HG03066 (cell line): ENCODE results near the gene GAL.

ENCODE experiments used
- ATAC-seq: cut with Tn5 transposase; IDR thresholded peaks from one replicate; pipeline ENCODE4 v1.9.1; 2021; ENCODE audit warnings: low read depth; ENCODE audit not compliant: unreplicated experiment

The GAL gene

DNA sequence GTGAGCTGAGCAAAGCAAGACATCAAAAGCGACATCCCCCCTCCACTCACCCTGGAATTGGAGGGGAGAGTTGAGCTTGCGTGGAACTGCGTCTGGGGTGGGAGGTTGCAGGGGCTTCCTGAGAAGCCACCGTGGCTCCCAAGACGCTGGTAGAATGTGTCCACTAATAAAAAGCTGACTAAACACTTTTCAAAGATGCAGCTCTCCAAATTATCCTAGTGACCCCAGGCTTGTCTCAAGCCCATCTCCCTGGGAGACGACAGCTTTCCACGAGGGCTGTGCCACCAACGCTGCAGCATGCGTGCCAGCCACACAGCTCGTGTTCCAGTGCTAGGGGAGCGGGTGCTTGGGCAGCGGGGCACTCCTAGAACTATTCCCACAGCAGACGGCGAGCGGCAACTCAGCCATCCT lies 6.3 kb upstream of the GAL start:
- ATAC-seq: no peak

DNA sequence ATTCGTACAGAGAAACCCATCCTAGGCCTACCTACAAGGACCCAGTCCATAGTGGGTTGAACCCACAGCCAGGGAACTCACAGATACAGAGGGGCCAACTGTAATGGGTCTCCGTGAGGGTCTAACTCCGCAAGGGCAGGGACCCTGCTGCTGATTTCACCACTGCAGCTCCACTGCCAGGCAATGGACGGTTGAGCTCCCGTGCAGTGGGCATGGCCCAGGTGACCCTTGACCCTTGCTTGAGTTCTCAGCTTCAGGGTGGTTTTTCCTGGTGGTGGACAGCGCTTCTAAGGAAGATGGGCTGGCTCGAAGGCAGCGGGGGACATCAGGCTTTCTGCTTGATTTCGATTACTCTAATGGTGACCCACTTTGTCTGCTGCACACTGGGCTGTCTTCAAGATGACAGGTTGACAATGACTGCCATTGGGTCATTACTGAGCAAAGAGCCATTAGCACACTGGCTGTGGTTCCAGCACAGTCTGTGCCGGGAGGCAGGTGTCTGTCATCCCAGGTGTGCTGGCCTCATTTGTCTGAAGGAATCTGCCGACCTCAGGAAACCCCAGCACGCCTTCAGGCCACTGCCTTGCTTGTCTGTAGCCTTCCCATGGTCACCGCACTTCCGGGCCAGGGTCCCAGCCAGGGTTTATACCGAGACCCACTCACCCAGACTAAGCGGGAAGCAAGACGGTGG lies 3.7 kb upstream of the GAL start:
- ATAC-seq: no peak

GRCh38 chr11:68682531-68682961 lies 1.8 kb upstream of the GAL start:
- ATAC-seq: no peak

- no peak for ATAC-seq
These were observed 1.2 kb upstream of the GAL start for GRCh38 chr11:68683121-68683520.

GRCh38 chr11:68683536-68684384 lies 584 bp upstream of the GAL start:
- ATAC-seq: no peak

GRCh38 chr11:68685656-68686380 lies 1.5 kb downstream of the GAL start:
- no peak for ATAC-seq

GRCh38 chr11:68686486-68686885 lies 2.1 kb downstream of the GAL start:
- no peak for ATAC-seq

GRCh38 chr11:68687311-68687710 lies 3.0 kb downstream of the GAL start:
- no peak for ATAC-seq

DNA sequence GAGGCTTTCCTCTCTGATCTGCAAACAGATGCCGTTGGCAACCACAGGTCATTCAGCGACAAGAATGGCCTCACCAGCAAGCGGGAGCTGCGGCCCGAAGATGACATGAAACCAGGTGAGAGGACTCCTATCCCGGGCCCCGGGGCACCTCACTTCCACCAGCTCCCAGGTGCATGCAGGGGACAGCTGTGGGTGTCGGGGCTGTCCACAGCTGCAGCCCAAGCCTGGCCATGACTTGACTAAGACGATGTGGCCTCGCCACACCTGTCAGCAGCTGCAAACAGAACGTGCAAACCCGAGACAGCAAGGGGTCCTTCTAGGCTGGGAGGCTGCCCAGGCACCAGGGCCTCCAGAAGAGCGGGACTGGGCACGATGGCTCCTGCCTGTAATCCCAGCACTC lies 3.6 kb downstream of the GAL start:
- no peak for ATAC-seq

DNA sequence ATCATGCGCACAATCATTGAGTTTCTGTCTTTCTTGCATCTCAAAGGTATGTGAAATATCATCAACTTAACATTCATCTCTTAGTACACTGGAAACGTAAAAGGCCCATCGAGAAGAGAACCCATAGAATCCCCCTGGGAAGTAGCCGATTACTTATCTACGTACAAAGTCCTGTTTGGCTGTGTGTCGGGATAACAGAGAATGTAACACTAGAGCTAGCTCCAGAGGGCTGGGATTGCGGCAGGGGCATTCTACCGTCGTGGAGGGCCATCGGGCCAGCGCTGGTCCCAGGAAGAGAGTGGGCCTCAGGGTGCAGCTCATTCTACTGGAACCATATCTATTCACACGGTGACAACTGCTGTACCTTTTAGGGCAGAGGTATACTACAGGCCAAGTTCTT lies 4.5 kb downstream of the GAL start:
- no peak for ATAC-seq

- no peak for ATAC-seq
These were observed 5.6 kb downstream of the GAL start for GRCh38 chr11:68689737-68690625.

GRCh38 chr11:68690671-68691401 lies 6.5 kb downstream of the GAL start:
- ATAC-seq: no peak

DNA sequence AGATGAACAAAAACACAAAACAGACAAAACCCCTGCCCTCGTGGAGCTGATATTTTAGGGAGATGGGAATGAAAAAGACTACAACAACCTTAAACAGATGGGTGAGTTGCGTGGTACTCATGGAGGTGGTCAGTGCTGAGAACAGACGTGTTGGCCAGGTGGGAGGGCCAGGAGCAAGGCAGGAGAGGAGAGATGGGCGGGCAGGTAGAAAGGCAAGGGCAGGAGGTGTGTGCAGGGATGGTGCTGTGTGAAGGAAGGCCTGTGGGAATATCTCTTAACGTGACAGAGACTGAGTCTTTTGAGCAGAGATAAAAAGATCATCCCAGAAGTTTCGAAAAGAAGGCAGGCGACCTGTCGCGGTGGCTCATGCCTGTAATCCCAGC lies 7.0 kb downstream of the GAL start:
- no peak for ATAC-seq

DNA sequence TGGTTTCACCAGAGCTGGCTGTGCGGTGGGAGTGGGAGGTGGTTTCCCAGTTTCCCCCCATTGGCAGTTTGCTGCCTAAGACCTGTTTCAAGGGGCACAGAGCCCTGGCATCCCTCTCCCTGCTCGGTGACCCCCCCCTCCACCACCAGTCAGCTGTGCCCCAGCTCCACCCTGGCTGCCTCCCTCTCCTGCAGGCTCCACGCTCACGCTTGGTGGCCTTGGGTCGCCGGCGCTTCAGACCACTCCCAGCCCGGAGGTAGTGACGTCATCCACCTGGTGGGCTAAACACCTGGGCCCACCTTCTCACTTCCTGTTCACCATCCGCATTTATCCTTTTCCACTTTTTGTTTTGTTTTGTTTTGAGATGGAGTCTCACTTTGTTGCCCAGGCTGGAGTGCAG lies 7.8 kb downstream of the GAL start:
- no peak for ATAC-seq

DNA sequence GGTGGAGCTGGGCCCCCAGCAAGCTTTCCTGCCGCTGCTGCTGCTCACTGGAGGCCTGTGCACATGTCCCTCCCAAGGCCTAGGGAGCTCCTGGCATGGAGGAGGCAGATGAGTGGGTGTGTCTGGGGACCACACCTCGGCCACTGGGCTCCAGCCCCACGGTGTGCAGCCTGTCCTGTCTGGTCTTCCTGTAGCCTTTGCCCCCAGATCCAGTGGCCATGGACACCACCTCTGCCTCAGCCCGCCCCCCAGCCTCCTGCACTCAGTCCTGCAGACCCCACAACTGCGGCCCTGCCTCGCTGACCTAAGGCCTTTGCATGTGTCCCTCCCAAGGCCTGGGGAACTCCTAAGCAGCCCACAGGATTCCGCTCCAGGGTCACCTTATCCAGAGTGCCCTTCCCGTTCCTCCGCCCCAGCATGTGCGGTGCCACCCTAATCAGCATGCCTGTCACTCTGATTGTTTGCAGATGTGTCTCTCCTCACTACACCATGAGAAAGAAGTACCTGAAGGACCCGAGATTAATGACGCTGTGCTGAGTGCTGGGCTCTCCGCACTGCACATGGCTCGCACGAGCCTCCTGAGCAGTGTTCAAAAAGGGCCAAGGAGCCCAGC lies 8.6 kb downstream of the GAL start:
- ATAC-seq: no peak

DNA sequence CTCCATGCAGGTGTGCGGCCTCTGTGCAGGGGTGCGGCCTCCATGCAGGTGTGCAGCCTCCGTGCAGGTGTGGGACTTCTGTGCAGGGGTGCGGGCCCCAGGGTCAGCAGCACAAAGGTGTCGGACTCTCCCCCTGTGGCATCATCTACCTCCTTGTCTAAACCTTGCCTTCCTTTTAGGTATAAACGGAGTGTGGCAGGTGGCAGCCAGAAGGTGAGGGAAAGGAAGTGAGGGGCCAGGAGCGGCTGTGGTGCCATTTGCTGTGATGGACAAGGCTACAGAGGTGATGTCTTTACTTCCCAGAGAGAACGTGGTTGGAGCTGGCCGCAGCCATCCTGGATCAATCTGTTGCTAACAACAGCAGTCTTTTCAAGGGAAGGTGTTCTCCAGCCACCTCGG lies 9.1 kb downstream of the GAL start:
- no peak for ATAC-seq

GRCh38 chr11:68694431-68695297 lies 10.3 kb downstream of the GAL start:
- no peak for ATAC-seq

DNA sequence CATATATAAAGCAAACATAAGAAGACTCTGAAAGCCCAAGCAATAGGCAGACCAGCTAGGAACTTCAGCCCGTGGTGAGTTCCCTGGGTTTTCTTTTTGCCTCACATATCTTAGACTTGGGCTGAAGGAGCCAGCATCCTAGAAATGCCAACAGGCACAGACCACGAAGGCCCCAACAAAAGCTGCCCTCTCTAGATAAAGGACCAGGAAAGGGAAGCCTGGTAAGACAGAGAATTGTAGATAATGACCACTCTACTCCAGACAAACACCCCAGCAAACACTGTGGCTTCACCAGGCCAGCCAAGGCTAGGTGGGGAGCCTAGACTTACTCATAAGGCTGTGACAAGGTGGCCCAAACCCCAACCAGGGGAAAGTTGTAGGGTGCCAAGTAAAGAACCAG lies 11.2 kb downstream of the GAL start:
- ATAC-seq: no peak
